Activated CD8-positive, alpha-beta memory T cell treated with anti-CD3 and anti-CD28 coated beads, Interleukin-2, amount 50 U/mL, for 48 hours (primary cell): Measurements from ENCODE around the gene DTNA.
"Not testable (repeated sequence)": the region's sequence is repeated elsewhere in the genome, so short reads cannot be mapped to it uniquely, and the experiment has no call there.

Experiments
- DNase-seq: peaks from one replicate; pipeline ENCODE4 v3.0.0-alpha.2; 2020

Gene DTNA

GRCh38 chr18:34709750-34710441 is at the start of gene DTNA:
DTNA (plus strand) TSS chr18:34710298; CDS start chr18:34755977, 45,679 bp downstream.
- DNase-seq = no peak

DNA sequence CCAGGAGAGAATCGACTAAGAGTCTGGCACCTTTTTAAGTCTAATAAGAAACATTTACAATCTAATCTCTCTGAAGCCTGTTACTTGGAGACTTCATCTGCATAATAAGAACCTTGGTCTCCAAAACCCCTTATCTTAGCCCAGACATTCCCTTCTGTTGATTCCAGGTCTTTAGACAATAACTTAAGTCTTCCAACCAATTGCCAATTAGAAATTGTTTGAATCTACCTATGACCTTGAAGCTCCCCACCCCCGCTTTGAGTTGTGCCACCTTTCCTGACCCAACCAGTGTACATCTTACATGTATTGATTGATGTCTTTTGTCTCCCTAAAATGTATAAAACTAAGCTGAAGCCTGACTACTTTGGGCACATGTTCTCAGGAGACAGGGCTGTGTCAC is 49.5 kb upstream of the DTNA start:
- DNase-seq = no peak

GRCh38 chr18:34661464-34662087 is 48.5 kb upstream of the DTNA start:
- no peak for DNase-seq

- DNase-seq = no peak
Measured at GRCh38 chr18:34676816-34677574, 33.1 kb upstream of the DTNA start.

DNA sequence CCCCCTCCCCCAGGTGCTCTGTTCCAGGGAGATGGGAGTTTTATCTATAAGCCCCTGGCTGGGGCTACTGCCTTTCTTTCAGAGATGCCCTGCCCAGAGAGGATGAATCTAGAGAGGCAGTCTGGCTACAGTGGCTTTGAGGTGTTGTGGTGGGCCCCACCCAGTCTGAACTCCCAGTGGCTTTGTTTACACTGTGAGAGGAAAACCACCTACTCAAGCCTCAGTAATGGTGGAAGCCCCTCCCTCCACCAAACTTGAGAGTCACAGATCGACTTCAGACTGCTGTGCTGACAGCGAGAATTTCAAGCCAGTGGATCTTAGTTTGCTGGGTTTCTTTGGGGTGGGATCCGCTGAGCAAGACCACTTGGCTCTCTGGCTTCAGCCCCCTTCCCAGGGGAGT is 20.3 kb upstream of the DTNA start:
- DNase-seq = not testable (repeated sequence)

GRCh38 chr18:34691614-34692013 is 18.5 kb upstream of the DTNA start:
- no peak for DNase-seq

GRCh38 chr18:34694591-34695165 is 15.4 kb upstream of the DTNA start:
- no peak for DNase-seq

GRCh38 chr18:34695310-34695709 is 14.8 kb upstream of the DTNA start:
- DNase-seq = no peak

GRCh38 chr18:34696671-34697070 is 13.4 kb upstream of the DTNA start:
- DNase-seq = no peak

- no peak for DNase-seq
Measured at GRCh38 chr18:34697233-34697632, 12.9 kb upstream of the DTNA start.

DNA sequence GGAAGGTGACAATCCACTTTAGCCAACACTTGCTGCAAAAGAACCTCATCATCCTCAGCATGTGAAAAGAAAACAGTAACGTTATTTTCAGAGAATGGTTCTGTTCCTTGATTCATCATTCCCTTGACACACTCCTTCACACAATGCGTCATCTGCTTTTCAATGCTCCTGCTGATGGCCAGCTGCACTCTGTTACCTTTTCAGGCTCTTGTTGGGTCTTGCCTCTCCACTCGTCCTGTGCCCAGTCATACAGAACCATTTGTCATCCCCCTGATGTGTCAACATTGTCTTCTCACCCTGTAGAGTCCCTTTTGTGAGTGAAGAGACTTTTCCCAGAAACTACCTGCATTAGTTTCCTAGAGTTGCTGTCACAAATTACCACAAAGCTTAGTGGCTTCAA is 12.2 kb upstream of the DTNA start:
- DNase-seq = no peak

DNA sequence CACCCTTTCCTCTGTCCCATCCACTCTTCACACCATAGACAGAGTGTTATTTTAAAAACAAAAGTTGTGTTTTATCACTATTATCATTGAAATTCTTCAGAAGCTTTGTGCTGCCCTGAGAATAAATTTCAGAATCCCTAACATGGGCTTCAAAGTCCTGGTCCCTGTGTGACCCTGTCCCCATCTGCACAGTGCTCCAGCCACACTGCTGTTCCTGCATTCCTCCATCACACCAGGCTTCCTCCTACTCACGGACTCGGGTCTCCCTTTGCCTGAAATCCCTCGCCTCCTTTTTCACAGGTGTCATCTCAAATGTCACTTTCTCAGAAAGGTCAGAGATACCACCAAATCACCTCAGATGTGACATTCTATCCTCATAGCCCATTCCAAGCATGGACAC is 8.2 kb upstream of the DTNA start:
- DNase-seq = no peak

DNA sequence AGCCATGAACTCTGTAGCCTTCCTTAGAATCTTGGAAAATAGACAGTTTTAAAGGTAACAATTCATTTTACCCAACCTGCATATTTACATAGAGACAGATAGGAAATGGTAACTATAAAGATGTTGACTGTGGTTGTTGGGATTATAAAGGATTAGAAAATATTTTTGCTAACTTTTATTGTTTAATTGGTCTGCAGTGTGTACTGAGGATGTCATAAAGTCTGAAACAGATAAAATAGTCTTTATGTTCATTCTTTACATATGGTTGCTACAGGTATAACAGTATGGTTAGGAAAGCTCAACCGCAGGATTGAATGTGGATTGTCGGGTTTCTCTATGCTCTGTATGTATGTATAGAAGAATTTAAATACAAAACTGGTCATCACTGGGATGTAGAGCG is 7.3 kb upstream of the DTNA start:
- no peak for DNase-seq

DNA sequence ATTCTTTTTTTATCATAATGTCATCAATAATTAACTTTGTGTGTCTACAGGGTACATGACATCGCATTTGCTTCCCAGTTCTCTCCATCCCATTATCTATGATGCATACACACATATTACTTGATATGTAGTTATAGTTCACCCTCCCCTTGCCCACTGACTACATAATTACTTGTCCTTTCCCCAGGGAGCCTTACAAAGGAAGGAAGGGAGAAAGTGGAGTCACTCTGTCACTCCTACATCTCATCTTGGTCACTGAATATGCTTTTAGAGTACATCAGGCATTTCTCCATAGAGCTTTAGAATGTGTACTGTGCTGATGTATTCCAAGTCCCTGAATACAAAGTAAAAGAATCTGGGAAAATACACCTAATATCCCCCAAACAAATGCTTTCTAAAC is 6.0 kb upstream of the DTNA start:
- no peak for DNase-seq

DNA sequence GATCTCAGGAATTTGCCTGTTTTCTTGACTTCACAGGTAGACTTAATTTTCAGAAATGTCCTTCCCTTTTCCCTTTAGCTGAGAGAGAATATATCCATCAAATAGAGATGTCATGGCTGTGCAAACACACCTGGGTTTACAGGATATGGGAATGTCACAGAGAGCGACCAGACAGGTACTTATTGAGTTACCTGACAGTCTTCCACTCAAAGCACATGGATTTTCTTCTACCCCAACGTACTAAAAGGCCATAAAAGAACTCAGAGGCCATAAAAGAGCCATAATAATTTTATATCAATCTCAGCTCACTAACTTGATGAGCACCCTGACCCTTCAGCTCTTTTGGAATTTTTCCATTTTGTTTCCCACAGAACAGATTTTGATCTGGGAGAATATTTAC is 5.3 kb upstream of the DTNA start:
- DNase-seq = no peak

GRCh38 chr18:34707670-34708069 is 2.4 kb upstream of the DTNA start:
- no peak for DNase-seq

GRCh38 chr18:34709104-34709503 is 994 bp upstream of the DTNA start:
- no peak for DNase-seq

DNA sequence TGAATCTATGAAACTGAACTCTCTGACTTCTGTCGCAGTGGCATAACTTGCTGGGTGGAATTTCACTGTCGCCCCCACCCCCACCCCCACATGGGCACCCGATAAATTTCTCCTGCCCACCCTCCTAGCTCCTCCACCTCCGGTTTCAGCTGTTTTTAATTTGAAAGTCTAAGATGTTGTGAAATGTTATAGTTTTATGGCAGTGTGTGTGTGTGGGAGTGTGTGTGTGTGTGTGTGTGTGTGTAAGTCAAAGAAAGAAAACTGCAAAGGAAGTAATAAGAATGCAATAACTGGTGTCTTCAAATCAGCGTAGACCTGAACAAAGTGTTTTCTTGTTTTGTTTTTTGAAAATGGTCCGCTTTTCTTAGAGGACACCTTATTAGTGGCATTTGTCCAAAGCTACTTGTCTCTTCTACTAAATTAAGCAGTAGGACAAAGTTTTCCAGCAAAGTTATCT is 388 bp downstream of the DTNA start:
- DNase-seq = no peak

DNA sequence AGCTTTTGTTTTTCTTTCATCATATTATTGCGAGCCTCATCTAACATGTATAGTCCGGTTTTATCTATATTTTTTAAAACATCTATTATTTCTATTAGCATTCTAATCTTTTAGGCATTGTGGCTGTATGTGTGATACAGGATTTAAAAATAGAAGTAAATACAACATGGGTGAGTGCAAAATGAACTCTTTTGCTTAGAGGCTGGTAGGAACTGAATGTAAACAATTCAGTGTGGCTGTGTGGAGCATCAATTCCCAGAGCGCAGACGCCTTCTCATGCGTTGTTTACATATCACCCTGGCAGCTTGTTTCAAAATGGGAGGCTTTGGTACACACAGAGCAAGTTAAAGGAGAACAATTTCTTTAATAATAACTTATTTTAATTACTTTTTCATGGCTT is 836 bp downstream of the DTNA start:
- no peak for DNase-seq

DNA sequence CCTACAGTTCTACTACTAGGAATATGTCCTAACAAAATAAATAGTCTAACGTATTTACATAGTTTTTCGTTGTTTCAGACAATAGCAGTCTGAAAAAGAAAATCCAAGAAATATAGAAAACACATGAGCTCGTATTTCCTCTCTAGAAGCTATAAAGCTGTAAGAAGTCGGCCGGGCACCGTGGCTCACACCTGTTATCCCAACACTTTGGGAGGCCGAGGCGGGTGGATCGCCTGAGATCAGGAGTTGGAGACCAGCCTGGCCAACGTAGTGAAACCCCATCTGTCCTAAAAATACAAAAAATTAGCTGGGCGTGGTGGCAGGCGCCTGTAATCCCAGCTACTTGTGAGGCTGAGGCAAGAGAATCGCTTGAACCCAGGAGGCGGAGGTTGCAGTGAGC is 6.0 kb downstream of the DTNA start:
- not testable (repeated sequence) for DNase-seq

DNA sequence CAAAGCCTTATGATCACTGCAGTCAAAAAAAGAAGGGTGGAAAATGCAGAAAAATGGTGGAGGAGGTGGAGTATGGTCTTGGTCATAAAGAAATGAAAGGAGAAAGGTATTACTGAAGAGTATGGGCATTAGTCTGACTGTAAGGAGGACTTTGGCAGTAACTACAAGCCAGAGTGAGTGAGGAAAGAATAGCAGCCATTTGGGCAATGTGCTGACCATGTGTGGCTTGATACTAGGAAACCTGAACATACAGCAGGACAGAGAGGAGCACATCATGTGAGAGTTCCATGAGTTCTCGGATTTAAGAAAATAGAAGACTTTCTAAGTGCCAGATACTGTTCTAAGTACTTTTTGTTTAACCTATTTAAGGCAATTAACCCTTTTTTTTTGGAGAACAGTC is 8.5 kb downstream of the DTNA start:
- DNase-seq = no peak

DNA sequence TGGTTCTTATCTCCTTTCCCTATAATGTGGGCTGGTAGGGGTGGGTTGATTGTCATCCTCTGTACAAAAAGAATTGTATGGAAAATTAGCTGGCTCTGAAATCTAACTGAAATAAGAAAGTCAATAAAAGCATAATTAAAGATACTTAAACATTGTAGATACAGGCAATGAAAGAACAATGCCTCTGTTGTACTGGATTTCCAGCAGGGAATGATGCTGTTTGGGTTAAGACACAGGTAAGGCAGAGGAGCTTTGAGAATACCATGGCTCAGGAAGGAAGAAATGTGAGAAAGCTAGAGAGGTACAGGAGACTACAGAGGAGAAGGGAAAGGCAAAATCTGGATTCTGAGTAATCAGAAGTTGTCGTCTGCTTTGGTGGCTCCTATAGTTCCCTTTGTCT is 10.1 kb downstream of the DTNA start:
- DNase-seq = no peak

- no peak for DNase-seq
Measured at GRCh38 chr18:34723143-34723542, 13.0 kb downstream of the DTNA start.

- not testable (repeated sequence) for DNase-seq
Measured at GRCh38 chr18:34725737-34726136, 15.6 kb downstream of the DTNA start.
